DOHH2 (cell line): Measurements from ENCODE around the gene KLHL40.

Source experiments
- H3F3A ChIP-seq: fragments of 200-600 bp; sonication (generic), shearing (Covaris generic); 2 replicates; pipeline ENCODE4 v1.6.0; 2016; ENCODE audit warnings: antibody characterized with exemption, mild to moderate bottlenecking; ENCODE audit not compliant: control insufficient read depth, insufficient read depth
- H3K27ac ChIP-seq: fragments of 200-600 bp; sonication (generic); 2 replicates; pipeline ENCODE4 v1.5.1; 2014; ENCODE audit warnings: low read depth, mild to moderate bottlenecking, low read length, moderate library complexity
- H3K27me3 ChIP-seq: fragments of 200-600 bp; sonication (generic); 2 replicates; pipeline ENCODE4 v1.6.1; 2014; ENCODE audit warnings: mild to moderate bottlenecking, low read length, mixed read lengths; ENCODE audit not compliant: control insufficient read depth
- H3K36me3 ChIP-seq: fragments of 200-600 bp; sonication (generic); 2 replicates; pipeline ENCODE4 v1.6.1; 2014; ENCODE audit warnings: mild to moderate bottlenecking, low read length, moderate library complexity, mixed read lengths; ENCODE audit not compliant: control insufficient read depth
- H3K4me1 ChIP-seq: fragments of 200-600 bp; sonication (generic); 2 replicates; pipeline ENCODE4 v1.6.1; 2014; ENCODE audit warnings: mild to moderate bottlenecking, low read length, mixed read lengths; ENCODE audit not compliant: control insufficient read depth
- H3K4me2 ChIP-seq: fragments of 200-600 bp; sonication (generic); 2 replicates; pipeline ENCODE4 v1.6.0; 2014; ENCODE audit warnings: mild to moderate bottlenecking, low read length, moderate library complexity
- H3K4me3 ChIP-seq: fragments of 200-600 bp; sonication (generic); 2 replicates; pipeline ENCODE4 v1.5.1; 2014; ENCODE audit warnings: mild to moderate bottlenecking, low read length, mixed read lengths
- H3K79me2 ChIP-seq: fragments of 200-600 bp; sonication (generic); 2 replicates; pipeline ENCODE4 v1.6.1; 2014; ENCODE audit warnings: mild to moderate bottlenecking, low read length, mixed read lengths; ENCODE audit not compliant: control insufficient read depth
- H3K9me2 ChIP-seq: fragments of 200-600 bp; sonication (generic); replicated peaks from 2 replicates; pipeline ENCODE4 v1.6.1; 2014; ENCODE audit warnings: mild to moderate bottlenecking, low read length, mixed read lengths; ENCODE audit not compliant: control insufficient read depth
- H3K9me3 ChIP-seq: fragments of 200-600 bp; sonication (generic); 2 replicates; pipeline ENCODE4 v1.6.1; 2014; ENCODE audit warnings: antibody characterized with exemption, low read length, mixed read lengths; ENCODE audit not compliant: control insufficient read depth, insufficient read depth
- H4K20me1 ChIP-seq: fragments of 200-600 bp; sonication (generic); 2 replicates; pipeline ENCODE4 v1.6.0; 2014; ENCODE audit warnings: low read depth, mild to moderate bottlenecking, antibody characterized with exemption, low read length, moderate library complexity; ENCODE audit not compliant: control insufficient read depth, insufficient read depth
- CTCF ChIP-seq: fragments of 200-600 bp; sonication (generic); IDR thresholded peaks from one replicate; pipeline ENCODE4 v1.5.1; 2014; ENCODE audit warnings: antibody characterized with exemption, mild to moderate bottlenecking, low read depth, low read length; ENCODE audit not compliant: poor library complexity, severe bottlenecking
- EZH2phosphoT487 ChIP-seq: fragments of 200-600 bp; sonication (generic); IDR thresholded peaks from 2 replicates; pipeline ENCODE4 v1.6.1; 2017; ENCODE audit warnings: borderline replicate concordance, mild to moderate bottlenecking, antibody characterized with exemption, low read length, moderate library complexity, mixed read lengths

Gene KLHL40

GRCh38 chr3:42670051-42670576 is 15.2 kb upstream of the KLHL40 start:
- Histone ChIP-seq H3K4me3 (no peak overlapping the region), H3K4me1 (no peaks in the 10 kb centered on the region), H3K4me2 (no peak overlapping the region), H3F3A (no peaks in the 10 kb centered on the region), H3K79me2 (no peaks in the 10 kb centered on the region), H4K20me1 (no peaks in the 10 kb centered on the region), H3K27me3 (no peaks in the 10 kb centered on the region), H3K9me3 (no peaks in the 10 kb centered on the region; the same call in 1 of the 2 replicates), H3K27ac (no peak overlapping the region), H3K9me2 (no peaks in the 10 kb centered on the region; the same call in 1 of the 2 replicates), H3K36me3 (no peaks in the 10 kb centered on the region)
- TF ChIP-seq EZH2phosphoT487 (no peak), CTCF (no peak)

GRCh38 chr3:42670670-42671069 is 14.7 kb upstream of the KLHL40 start:
- Histone ChIP-seq H3F3A (no peaks in the 10 kb centered on the region), H3K4me2 (no peak overlapping the region), H3K9me2 (no peaks in the 10 kb centered on the region; the same call in 1 of the 2 replicates), H3K9me3 (no peaks in the 10 kb centered on the region; the same call in 1 of the 2 replicates), H3K27me3 (no peaks in the 10 kb centered on the region), H3K36me3 (no peaks in the 10 kb centered on the region), H3K79me2 (no peaks in the 10 kb centered on the region), H3K4me1 (no peaks in the 10 kb centered on the region), H4K20me1 (no peaks in the 10 kb centered on the region), H3K4me3 (no peak overlapping the region), H3K27ac (no peak overlapping the region)
- TF ChIP-seq EZH2phosphoT487 = no peak
- no peak for TF ChIP-seq CTCF

- Histone ChIP-seq H3K9me3 (no peaks in the 10 kb centered on the region; the same call in 1 of the 2 replicates), H3K4me2 (no peak overlapping the region), H3K36me3 (no peaks in the 10 kb centered on the region), H3K4me3 (no peak overlapping the region), H3K79me2 (no peaks in the 10 kb centered on the region), H3K4me1 (no peaks in the 10 kb centered on the region), H3F3A (no peaks in the 10 kb centered on the region), H4K20me1 (no peaks in the 10 kb centered on the region), H3K27me3 (no peaks in the 10 kb centered on the region), H3K9me2 (no peaks in the 10 kb centered on the region; the same call in 1 of the 2 replicates), H3K27ac (no peak overlapping the region)
- TF ChIP-seq CTCF (no peak), EZH2phosphoT487 (no peak)
These were observed 12.8 kb upstream of the KLHL40 start for GRCh38 chr3:42672515-42672914.
